Pulmonary artery endothelial cell (primary cell): ENCODE measurements around the gene ACOT6. TPM values are rescaled to one million over a fixed set of nuclear protein-coding genes. Genes with fewer than 3 reads are reported as not detected.
A peak's percentile ranks its signal among the peaks of the same experiment; 100 is the strongest.
"Not testable (repeated sequence)": the region's sequence is repeated elsewhere in the genome, so short reads cannot be mapped to it uniquely, and the experiment has no call there.

Experiments
- DNase-seq: peaks from one replicate; pipeline ENCODE4 v3.0.0-alpha.2; 2011; ENCODE audit warnings: low read depth, low spot score
- total RNA-seq: library from RNA; depleted of rRNA; stranded (reverse); fragments of >200 nt; gene quantifications from 2 replicates; pipeline ENCODE4 v1.2.3, GENCODE V29; 2014

ACOT6 gene, protein sequence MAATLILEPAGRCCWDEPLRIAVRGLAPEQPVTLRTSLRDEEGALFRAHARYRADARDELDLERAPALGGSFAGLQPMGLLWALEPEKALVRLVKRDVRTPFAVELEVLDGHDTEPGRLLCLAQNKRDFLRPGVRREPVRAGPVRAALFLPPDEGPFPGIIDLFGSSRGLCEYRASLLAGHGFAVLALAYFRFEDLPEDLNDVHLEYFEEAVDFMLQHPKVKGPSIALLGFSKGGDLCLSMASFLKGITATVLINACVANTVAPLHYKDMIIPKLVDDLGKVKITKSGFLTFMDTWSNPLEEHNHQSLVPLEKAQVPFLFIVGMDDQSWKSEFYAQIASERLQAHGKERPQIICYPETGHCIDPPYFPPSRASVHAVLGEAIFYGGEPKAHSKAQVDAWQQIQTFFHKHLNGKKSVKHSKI
- total RNA-seq: not detected in 2 replicates

DNA sequence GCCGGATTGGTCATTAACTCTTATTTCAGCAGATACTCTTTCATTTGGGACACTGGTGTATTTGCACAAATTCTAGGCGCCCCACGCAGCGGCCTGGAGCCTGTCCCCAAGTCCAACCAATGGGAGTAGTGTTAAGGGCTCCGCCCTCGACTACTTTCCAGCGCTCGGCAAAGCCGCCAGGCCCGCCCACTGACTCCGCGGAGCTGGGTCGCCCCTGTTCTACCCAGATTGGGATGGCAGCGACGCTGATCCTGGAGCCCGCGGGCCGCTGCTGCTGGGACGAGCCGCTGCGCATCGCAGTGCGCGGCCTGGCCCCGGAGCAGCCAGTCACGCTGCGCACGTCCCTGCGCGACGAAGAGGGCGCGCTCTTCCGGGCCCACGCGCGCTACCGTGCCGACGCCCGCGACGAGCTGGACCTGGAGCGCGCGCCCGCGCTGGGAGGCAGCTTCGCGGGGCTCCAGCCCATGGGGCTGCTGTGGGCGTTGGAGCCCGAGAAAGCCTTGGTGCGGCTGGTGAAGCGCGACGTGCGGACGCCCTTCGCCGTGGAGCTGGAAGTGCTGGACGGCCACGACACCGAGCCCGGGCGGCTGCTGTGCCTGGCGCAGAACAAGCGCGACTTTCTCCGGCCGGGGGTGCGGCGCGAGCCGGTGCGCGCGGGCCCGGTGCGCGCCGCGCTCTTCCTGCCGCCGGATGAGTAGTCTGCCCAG, at the start of gene ACOT6:
Gene ACOT6, plus strand, starts transcription at position 179 of the 707 bp plus-strand sequence. Its CDS starts 55 bp downstream, at position 234.
- DNase-seq: no peak

DNA sequence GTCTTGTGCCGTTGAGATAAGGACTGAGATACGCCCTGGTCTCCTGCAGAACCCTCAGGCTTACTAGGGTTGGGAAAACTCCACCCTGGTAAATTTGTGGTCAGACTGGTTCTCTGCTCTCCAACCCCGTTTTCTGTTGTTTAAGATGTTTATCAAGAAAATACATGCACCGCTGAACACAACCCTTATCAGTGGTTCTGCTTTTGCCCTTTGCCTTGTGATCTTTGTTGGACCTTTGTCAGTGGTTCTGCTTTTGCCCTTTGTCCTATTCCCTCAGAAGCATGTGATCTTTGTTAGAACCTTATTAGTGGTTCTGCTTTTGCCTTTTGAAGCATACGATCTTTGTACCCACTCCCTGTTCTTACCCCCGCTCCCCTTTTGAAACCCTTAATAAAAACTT, 49.6 kb upstream of the ACOT6 start:
- not testable (repeated sequence) for DNase-seq

DNA sequence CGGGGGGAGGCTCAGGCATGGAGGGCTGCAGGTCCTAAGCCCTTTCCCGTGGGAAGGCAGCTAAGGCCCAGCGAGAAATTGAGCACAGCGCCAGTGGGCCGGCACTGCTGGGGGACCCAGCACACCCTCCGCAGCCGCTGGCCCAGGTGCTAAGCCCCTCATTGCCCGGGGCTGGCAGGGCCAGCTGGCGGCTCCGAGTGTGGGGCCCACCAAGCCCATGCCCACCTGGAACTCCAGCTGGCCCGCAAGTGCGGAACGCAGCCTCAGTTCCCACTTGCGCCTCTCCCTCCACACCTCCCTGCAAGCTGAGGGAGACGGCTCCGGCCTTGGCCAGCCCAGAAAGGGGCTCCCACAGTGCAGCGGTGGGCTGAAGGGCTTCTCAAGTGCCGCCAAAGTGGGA, 45.9 kb upstream of the ACOT6 start:
- not testable (repeated sequence) for DNase-seq

DNA sequence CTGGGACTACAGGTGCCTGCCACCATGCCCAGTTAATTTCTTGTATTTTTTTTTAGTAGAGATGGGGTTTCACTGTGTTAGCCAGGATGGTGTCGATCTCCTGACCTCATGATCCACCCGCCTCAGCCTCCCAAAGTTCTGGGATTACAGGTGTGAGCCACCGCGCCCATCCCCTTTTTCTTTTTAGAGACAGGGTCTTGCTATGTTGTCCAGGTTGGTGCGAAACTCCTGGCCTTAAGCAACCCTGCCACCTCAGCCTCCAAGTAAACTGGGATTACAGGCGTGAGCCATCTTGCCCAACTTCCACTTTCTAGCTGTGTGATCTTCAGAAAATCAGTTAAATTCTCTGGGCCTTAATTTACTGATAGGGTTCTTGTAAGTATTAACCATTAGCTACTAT, 45.4 kb upstream of the ACOT6 start:
- not testable (repeated sequence) for DNase-seq

DNA sequence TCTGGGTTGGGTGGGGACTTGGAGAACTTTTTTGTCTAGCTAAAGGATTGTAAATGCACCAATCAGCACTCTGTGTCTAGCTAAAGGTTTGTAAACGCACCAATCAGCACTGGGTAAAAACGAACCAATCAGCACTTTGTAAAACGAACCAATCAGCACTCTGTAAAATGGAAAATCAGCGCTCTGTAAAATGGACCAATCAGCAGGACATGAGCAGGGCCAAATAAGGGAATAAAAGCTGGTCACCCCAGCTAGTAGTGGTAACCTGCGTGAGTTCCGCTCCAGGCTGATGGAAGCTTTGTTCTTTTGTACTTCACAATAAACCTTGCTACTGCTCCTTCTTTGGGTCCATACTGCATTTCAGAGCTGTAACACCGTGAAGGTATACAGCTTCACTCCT, 45.0 kb upstream of the ACOT6 start:
- DNase-seq: no peak

DNA sequence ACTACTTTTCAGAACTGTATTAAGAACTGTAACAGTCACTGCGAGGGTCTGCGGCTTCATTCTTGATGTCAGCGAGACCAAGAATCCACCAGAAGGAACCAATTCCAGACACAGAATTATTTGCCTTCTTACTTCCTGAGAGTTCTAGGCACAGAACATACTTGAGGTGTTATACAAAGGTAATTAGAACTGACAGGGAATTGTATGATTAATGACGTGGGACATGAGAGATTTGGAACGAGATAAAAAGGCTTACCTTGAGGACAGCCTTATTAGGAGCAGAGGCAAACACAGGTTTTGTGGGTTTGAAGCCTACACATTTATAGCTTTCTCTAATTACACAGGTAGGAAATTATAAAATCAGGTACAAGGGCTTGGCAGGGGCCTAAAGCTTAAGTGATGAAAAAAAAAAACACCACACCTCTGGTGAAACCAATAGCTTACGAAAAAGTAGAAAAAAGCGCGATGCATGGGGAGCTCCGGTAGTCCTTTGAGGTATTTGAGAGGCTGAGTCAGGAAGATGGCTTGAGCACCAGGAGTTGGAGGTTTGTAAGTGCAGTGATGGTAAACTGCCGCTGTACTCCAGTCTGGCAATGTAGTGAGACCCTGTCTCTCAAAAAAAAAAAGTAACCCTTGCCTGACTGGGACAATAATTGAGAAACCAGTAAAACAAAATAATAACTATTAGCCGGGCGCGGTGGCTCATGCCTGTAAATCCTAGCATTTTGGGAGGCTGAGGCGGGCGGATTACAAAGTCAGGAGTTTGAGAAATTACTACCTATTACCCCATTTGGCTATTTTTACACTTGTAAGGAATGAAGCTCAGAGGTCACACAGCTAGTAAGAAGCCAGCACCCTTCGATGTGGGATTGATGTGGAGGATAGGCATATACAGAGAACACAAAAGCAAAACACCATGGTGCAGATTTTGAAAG, 44.1 kb upstream of the ACOT6 start:
- no peak for DNase-seq

DNA sequence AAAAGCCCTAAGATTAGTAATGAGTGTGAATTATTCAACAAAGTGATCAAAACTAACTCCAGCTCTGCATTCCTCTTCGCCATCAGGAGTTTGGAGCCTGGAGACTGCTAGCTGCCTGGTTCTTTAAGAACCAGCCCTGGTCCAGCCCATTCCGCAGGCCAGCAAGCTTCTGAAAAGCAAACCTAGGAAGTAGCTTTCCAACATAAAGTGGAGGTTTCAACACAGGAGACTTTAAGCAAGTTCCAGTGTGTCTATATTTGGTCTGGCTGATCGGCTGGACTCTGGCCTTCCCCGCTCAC, 43.5 kb upstream of the ACOT6 start:
- DNase-seq: not testable (repeated sequence)

DNA sequence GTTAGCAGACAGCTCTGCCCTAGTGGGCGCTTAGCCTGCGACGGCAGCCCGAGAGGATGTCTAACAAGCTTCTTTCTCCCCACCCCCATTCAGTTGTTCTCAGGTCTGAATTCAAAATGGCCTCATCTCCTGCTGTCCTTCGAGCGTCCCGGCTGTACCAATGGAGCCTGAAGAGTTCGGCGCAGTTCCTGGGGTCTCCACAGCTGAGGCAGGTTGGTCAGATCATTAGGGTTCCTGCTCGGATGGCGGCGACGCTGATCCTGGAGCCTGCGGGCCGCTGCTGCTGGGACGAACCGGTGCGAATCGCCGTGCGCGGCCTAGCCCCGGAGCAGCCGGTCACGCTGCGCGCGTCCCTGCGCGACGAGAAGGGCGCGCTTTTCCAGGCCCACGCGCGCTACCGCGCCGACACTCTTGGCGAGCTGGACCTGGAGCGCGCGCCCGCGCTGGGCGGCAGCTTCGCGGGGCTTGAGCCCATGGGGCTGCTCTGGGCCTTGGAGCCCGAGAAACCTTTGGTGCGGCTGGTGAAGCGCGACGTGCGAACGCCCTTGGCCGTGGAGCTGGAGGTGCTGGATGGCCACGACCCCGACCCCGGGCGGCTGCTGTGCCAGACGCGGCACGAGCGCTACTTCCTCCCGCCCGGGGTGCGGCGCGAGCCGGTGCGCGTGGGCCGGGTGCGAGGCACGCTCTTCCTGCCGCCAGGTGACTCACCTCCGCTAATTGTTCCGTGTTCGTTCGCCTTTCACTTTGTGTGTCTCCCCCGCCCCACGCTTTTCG, 42.9 kb upstream of the ACOT6 start, which contains the start of gene ACOT2:
Gene ACOT2, plus strand, starts transcription at position 29 of the 774 bp plus-strand sequence. Its CDS starts 28 bp downstream, at position 57.
- DNase-seq: peak; percentile 62

DNA sequence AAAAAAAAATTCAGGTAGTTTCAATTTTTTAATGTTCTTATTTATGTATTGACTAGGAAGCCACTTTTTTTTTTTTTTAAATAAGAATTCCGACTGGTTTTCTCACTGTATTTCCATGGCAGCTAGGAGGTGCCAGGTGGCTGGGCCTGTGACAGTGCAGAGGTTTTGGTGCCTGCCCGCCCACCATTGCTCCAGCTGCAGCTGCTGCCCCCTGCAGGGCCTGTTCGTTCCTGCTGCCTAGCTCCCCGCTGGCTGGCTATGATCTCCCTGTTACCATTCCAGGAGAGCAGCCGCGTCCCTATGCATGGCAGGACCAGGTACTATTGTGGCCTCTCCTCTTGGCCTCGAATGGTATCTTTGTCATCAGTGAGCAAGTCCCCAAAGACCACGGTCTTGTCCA, 41.4 kb upstream of the ACOT6 start:
- not testable (repeated sequence) for DNase-seq

DNA sequence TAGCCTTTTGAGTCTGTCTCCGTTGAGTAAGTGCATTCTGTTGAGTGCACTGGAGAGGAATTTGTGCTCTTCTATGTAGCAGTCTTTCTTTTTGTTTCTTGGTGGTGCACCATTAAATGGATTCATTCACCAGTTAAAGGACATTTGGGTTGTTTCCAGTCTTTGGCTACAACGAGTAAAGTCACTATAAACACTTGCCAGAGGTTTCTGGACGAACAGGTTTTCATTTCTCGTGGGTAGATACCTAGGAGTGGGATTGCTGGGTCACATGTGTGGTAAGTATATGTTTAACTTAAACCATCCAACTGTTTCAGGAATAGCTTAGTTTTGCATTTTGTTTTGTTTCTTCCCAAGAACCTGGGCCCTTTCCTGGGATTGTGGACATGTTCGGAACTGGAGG, 39.3 kb upstream of the ACOT6 start:
- DNase-seq: not testable (repeated sequence)

DNA sequence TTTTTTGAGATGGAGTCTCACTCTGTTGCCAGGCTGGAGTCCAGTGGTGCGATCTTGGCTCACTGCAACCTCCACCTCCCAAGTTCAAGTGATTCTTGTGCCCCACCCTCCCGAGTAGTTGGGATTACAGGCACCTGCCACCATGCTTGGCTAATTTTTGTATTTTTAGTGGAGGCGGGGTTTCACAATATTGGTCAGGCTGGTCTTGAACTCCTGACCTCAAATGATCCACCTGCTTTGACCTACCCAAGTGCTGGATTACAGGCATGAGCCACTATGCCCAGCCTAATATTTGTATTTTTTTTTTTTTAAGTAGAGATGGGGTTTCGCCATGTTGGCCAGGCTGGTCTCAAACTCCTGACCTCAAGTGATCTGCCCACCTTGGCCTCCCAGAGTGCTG, 38.6 kb upstream of the ACOT6 start:
- not testable (repeated sequence) for DNase-seq

DNA sequence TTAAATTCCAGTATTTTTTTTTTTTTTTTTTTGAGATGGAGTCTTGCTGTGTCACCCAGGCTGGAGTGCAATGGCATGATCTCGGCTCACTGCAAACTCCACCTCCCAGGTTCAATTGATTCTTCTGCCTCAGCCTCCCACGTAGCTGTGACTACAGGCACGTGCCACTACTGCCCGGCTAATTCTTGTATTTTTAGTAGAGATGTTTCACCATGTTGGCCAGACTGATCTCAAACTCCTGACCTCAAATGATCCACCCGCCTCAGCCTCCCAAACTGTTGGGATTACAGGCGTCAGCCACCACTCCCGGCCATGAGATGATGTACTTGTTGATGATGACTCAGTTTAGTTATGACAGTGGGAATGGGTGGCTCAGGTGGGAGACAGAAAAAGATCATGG, 38.1 kb upstream of the ACOT6 start:
- not testable (repeated sequence) for DNase-seq

DNA sequence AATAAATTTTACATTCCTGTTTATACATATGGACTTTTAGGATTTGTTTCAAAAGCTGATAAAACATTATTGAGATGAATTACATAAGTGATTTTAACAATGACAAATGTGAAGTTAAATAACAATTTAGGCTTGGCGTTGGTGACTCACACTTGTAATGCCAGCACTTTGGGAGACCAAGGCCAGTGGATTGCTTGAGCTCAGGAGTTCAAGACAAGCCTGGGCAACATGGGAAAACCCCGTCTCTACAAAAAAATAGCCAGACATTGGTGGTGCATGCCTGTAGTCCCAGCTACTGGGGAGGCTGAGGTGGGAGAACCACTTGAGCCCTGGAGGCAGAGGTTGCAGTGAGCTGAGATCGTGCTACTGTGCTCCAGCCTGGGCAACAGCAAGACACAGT, 35.9 kb upstream of the ACOT6 start:
- DNase-seq: no peak

DNA sequence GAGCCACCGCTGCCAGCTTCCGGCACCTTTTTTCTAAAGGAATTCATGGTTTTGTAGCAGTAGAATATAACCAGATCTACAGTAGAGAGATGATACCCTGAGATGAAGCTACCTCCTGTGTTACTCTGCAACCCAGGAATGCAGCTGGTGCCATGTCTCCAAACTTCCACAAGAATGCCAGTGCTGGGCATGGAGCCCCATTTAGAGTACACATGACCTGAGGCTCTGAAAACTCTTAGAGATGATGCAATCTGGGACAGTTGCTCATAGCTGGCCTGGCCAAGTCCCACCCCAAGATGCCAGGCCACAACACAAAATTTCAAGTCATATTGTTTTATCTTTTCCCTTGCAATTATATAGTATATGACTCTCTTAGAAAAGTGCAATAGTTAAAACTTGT, 35.1 kb upstream of the ACOT6 start:
- not testable (repeated sequence) for DNase-seq

DNA sequence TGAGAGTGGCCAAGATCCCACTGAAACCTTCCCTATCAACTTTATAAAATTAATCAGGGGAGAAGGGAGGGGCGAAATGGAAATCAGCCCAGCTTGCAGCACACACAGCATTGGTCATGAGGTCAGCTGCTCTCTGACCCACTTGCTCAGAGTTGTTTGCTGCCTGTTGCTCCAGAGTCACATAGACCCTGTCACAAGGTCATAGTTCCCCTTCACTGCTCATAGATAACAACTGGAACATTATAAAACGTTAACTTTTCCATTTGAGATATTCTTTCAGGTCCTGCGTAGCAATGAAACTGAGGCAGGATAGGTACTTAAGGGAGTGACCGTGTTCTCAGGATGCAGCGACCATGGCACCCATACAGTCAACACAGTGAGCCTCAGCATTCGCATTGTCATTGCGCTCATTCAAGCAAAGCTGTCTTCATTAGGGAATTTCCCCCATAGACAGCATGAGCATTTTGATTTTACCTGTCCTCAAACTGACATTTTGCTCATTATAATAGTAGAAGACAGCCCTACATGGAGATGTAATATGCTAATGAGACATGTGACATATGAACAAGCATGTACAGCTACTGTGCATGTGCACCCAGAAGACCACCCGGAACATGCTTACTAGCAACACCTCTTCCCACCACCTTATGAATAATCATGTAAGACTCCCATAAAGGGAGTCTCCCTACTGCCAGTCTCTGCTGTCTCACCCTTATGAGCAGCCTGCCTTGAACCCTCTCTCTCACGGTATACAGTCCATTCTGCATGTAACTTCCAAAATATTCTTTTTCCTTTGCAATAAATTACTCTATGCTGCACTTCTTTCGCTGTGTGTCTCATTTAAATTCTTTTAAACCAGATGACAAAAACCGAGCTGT, 30.0 kb upstream of the ACOT6 start:
- not testable (repeated sequence) for DNase-seq

DNA sequence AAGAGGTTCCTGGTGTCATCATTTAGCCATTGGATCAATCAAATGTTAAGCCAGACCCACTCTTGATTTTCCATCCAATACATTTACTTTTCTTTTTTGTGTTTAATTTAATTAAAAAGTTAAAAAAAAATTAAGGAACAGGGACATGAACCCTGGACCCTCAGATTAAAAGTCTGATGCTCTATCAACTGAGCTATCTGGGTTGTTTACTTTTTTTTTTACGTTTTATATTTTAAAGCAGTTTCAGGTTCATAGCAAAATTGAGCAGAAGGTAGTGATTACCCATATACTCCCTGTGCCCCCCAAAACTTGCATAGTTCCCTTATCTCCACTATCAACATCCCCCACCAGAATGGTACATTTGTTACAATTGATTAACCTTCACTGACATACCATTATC, 23.6 kb upstream of the ACOT6 start:
- DNase-seq: no peak

DNA sequence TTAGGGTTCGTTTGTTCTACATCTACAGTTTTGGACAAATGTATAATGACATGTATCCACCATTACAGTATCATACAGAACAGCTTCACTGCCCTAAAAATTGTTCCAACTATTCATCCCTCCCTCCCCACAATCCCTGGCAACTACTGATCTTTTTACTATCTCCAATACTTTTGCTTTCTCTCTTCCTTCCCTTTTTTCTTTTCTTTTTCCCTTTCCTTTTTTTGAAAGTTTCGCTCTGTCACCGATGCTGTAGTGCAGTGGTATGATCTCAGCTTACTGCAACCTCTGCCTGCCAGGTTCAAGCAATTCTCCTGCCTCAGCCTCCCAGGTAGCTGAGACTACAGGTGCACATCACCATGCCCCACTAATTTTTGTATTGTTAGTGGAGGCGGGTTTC, 23.2 kb upstream of the ACOT6 start:
- no peak for DNase-seq

DNA sequence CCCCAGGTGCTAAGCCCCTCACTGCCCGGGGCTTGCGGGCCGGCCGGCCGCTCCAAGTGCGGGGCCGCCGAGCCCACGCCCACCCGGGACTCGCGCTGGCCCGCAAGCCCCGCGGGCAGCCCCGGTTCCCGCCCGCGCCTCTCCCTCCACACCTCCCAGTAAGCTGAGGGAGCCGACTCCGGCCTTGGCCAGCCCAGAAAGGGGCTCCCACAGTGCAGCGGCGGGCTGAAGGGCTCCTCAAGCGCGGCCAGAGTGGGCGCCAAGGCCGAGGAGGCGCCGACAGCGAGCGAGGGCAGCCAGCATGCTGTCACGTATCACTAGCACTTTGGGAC, 21.7 kb upstream of the ACOT6 start:
- DNase-seq: not testable (repeated sequence)

DNA sequence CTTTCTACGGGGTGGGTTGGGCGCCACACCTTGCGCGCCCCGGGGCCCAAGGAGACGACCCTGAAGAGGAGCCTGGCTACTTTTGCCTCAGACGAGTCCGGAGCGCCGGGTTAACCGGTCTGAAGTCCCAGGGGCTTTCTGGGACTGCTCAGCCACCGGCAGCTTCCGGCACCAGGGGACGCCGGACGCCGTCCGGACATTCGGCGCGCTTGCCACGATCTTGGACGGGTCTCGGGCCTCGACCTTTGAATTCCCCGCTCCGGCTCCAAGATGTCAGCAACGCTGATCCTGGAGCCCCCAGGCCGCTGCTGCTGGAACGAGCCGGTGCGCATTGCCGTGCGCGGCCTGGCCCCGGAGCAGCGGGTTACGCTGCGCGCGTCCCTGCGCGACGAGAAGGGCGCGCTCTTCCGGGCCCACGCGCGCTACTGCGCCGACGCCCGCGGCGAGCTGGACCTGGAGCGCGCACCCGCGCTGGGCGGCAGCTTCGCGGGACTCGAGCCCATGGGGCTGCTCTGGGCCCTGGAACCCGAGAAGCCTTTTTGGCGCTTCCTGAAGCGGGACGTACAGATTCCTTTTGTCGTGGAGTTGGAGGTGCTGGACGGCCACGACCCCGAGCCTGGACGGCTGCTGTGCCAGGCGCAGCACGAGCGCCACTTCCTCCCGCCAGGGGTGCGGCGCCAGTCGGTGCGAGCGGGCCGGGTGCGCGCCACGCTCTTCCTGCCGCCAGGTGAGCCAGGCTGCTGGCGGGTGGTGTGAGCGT, 20.4 kb upstream of the ACOT6 start, which contains the start of gene ACOT4:
Gene ACOT4, plus strand, starts transcription at position 184 of the 760 bp plus-strand sequence. Its CDS starts 87 bp downstream, at position 271.
- no peak for DNase-seq
